HUES64 (cell line): Measurements from ENCODE around the gene AADACL3.

Source experiments
- H3K27ac ChIP-seq: 2 replicates; pipeline ENCODE4 v1.7.0; 2013; ENCODE audit warnings: low read depth, low read length, inconsistent platforms
- H3K27me3 ChIP-seq: 2 replicates; pipeline ENCODE4 v1.6.1; 2013; ENCODE audit warnings: mild to moderate bottlenecking, low read length; ENCODE audit not compliant: insufficient read depth
- H3K36me3 ChIP-seq: 2 replicates; pipeline ENCODE4 v1.6.1; 2013; ENCODE audit warnings: mild to moderate bottlenecking, low read length; ENCODE audit not compliant: insufficient read depth
- H3K4me1 ChIP-seq: 2 replicates; pipeline ENCODE4 v1.6.1; 2013; ENCODE audit warnings: mild to moderate bottlenecking, low read length, moderate library complexity; ENCODE audit not compliant: insufficient read depth
- H3K4me3 ChIP-seq: 2 replicates; pipeline ENCODE4 v1.5.1; 2013; ENCODE audit warnings: mild to moderate bottlenecking, low read length, moderate library complexity
- H3K9ac ChIP-seq: 2 replicates; pipeline ENCODE4 v1.6.1; 2013; ENCODE audit warnings: mild to moderate bottlenecking, low read depth, low read length
- H3K9me3 ChIP-seq: 2 replicates; pipeline ENCODE4 v1.6.1; 2013; ENCODE audit warnings: low read depth, low read length; ENCODE audit not compliant: insufficient read depth
- WGBS: fragments of 150-250, 120-280 bp; methylation state at CpG from one replicate; pipeline ENCODE4 v1.1.7; 2013; ENCODE audit warnings: missing lambda C conversion rate; 5-methylcytosine and 5-hydroxymethylcytosine counted together

Gene AADACL3

GRCh38 chr1:12769976-12770505 lies 54.1 kb downstream of the AADACL3 start:
- Histone ChIP-seq H3K4me1 (no peaks in the 10 kb centered on the region), H3K4me3 (no peak overlapping the region)

GRCh38 chr1:12770620-12771019 lies 54.7 kb downstream of the AADACL3 start:
- Histone ChIP-seq H3K4me1 (no peaks in the 10 kb centered on the region), H3K9ac (no peak overlapping the region), H3K4me3 (no peak overlapping the region), H3K36me3 (no peaks in the 10 kb centered on the region), H3K9me3 (0 out of 2 replicates have a peak, but pooled peaks cover 7% of the 10 kb centered on the region), H3K27ac (no peak overlapping the region), H3K27me3 (no peaks in the 10 kb centered on the region)
- WGBS, result 94% methylated on average over 2 of the region's 2 CpGs

More at GRCh38 chr1:12769976-12770505, 54.1 kb downstream of the AADACL3 start:
- Histone ChIP-seq H3K27me3 (no peaks in the 10 kb centered on the region), H3K36me3 (no peaks in the 10 kb centered on the region), H3K9me3 (0 out of 2 replicates have a peak, but pooled peaks cover 7% of the 10 kb centered on the region), H3K27ac (no peak overlapping the region), H3K9ac (no peak overlapping the region)
- WGBS, result 92% methylated on average over 7 of the region's 7 CpGs

- Histone ChIP-seq H3K9ac (no peak overlapping the region), H3K27me3 (no peaks in the 10 kb centered on the region), H3K36me3 (no peaks in the 10 kb centered on the region), H3K27ac (no peak overlapping the region), H3K9me3 (0 out of 2 replicates have a peak, but pooled peaks cover 7% of the 10 kb centered on the region), H3K4me3 (no peak overlapping the region), H3K4me1 (no peaks in the 10 kb centered on the region)
- 90% methylated on average over 5 of the region's 5 CpGs for WGBS
Measured at GRCh38 chr1:12771186-12771585, 55.3 kb downstream of the AADACL3 start.

GRCh38 chr1:12772520-12772919 lies 56.6 kb downstream of the AADACL3 start:
- H3K4me1 ChIP-seq, result no peaks in the 10 kb centered on the region
- no peaks in the 10 kb centered on the region for H3K27me3 ChIP-seq
- H3K4me3 ChIP-seq, result no peak overlapping the region
- H3K9ac ChIP-seq, result no peak overlapping the region
- no peak overlapping the region for H3K27ac ChIP-seq
- H3K9me3 ChIP-seq, result 0 out of 2 replicates have a peak, but pooled peaks cover 7% of the 10 kb centered on the region
- no peaks in the 10 kb centered on the region for H3K36me3 ChIP-seq
- 96% methylated on average over 5 of the region's 5 CpGs for WGBS

- H3K36me3 ChIP-seq, result no peaks in the 10 kb centered on the region
- no peak within 1 kb of the TSS for H3K27ac ChIP-seq
- 0 out of 2 replicates have a peak, but pooled peaks cover 7% of the 10 kb centered on the region for H3K9me3 ChIP-seq
- no peak within 1 kb of the TSS for H3K9ac ChIP-seq
- no peaks in the 10 kb centered on the region for H3K27me3 ChIP-seq
- WGBS, result 88% methylated on average over 4 of the region's 5 CpGs
- H3K4me1 ChIP-seq, result no peaks in the 10 kb centered on the region
- no peak within 1 kb of the TSS for H3K4me3 ChIP-seq
Measured at GRCh38 chr1:12773438-12773837, 57.5 kb downstream of the AADACL3 start, which contains the start of gene PRAMEF12. Gene PRAMEF12, plus strand, starts transcription at chr1:12773738. Its CDS starts 1,130 bp downstream, at chr1:12774868.

GRCh38 chr1:12774801-12775345 lies 59.0 kb downstream of the AADACL3 start:
- Histone ChIP-seq H3K27ac (no peak overlapping the region), H3K4me1 (no peaks in the 10 kb centered on the region), H3K9ac (no peak overlapping the region), H3K36me3 (no peaks in the 10 kb centered on the region), H3K4me3 (no peak overlapping the region), H3K9me3 (0 out of 2 replicates have a peak, but pooled peaks cover 7% of the 10 kb centered on the region), H3K27me3 (no peaks in the 10 kb centered on the region)
- WGBS, result 92% methylated on average over 5 of the region's 5 CpGs

- no peak overlapping the region for H3K4me3 ChIP-seq
- H3K27ac ChIP-seq, result no peak overlapping the region
- 92% methylated on average over 8 of the region's 8 CpGs for WGBS
- H3K9ac ChIP-seq, result no peak overlapping the region
- no peaks in the 10 kb centered on the region for H3K27me3 ChIP-seq
- H3K4me1 ChIP-seq, result no peaks in the 10 kb centered on the region
- H3K36me3 ChIP-seq, result no peaks in the 10 kb centered on the region
- 0 out of 2 replicates have a peak, but pooled peaks cover 7% of the 10 kb centered on the region for H3K9me3 ChIP-seq
Measured at GRCh38 chr1:12775443-12775842, 59.5 kb downstream of the AADACL3 start.

GRCh38 chr1:12776801-12777557 lies 61.1 kb downstream of the AADACL3 start:
- Histone ChIP-seq H3K4me3 (no peak overlapping the region), H3K9ac (no peak overlapping the region)
- WGBS, result 93% methylated on average over 15 of the region's 15 CpGs

More at GRCh38 chr1:12776801-12777557, 61.1 kb downstream of the AADACL3 start:
- Histone ChIP-seq H3K36me3 (no peaks in the 10 kb centered on the region), H3K4me1 (peaks cover 3% of the 10 kb centered on the region), H3K27me3 (no peaks in the 10 kb centered on the region), H3K27ac (no peak overlapping the region), H3K9me3 (0 out of 2 replicates have a peak, but pooled peaks cover 7% of the 10 kb centered on the region)
